NCI-H2107 treated with DMSO at 0.1 percent for 48 hours (cell line): ENCODE data around the gene ITGB5.
"Not testable (repeated sequence)": the region's sequence is repeated elsewhere in the genome, so short reads cannot be mapped to it uniquely, and the experiment has no call there.

ENCODE experiments used
- DNase-seq: peaks from one replicate; lab custom pipeline; 2025; ENCODE audit not compliant: unreplicated experiment; lab: John Stamatoyannopoulos, UW

The ITGB5 gene

DNA sequence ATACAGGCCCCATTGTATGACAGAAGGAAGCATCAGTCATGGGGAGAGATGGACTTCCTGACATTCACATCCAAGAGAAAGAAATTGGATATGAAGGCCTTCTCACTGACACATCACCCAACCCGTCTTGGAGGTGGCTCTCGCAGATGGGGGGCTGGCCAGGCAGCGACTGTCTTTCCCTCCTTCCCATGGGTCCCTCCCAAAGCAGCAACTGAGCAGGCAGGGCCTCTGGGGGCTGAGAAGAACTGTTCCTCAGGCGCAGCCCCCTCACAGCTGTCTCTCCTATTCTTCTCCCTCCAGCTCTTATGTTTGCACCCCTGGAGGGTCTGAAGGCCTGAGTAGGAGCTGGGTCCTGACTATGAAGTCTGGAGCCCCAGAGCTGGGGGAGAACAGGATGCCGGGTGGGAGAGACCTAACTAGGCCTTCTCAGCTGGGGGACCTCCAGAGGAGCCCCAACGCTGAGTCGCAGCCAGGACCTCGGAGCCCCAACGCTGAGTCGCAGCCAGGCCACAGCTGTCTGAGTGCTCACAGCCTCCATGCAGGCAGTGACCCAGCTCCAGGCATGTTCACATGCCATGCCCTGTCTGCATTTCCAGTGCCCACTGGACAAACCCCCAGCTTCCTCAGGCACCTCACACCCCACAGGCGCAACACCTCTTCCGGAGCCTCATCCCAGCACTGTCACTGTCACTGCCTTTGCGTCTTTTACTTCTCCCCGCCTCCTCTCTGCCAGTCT lies 127.3 kb downstream of the ITGB5 start:
- no peak for DNase-seq

DNA sequence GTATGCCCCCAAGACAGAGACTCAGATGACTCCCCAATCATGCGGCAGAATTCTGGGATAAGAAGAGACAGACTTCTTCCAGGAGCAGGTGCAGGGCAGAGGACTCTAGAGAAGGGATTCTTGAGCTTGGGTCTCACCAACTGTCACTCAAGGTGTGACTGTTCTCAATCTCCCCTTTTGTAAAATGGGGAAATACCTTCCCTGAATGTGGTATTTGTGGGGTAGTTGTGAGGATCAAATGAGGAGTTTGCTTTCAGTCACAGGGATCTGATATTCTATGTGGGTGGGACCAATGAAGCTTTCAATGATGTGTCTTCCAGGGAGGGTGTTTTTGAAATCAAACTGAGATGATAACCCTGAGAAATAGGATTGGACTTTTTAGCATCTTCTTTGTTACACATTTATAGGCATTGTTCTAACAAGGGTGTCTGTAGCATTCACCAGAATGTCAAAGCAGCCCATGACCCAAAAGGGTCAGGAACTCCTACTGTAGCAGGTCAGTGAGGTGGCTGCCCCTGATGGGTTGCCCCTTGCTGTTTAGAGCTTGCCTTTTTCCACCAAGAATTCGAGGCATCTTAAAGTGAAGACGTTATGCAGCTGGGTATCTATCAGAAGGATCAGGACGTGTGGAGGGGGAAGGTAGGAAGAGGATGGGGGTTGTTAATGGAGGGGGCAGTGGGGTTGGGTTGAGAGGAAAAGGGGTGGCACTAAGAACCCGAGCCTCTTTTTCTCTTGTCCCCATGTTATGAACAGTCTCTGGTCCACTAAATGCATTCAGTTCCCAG lies 128.1 kb downstream of the ITGB5 start:
- DNase-seq = no peak

DNA sequence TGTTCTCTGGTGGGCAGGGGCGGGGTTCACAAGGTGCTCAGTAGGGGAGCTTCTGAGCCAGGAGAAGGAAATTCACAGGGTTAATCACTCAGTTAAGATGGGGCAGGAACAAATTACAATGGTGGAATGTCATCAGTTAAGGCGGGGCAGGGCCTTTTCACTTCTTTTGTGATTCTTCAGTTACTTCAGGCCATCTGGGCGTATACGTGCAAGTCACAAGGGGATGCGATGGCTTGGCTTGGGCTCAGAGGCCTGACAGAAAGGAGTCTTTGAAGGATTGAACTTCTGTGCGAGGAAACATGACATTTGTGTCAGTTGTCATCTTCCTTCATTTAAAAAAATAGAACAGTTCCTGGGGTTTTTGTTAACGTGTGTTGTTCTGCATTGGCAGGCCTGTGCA lies 129.2 kb downstream of the ITGB5 start:
- not testable (repeated sequence) for DNase-seq

DNA sequence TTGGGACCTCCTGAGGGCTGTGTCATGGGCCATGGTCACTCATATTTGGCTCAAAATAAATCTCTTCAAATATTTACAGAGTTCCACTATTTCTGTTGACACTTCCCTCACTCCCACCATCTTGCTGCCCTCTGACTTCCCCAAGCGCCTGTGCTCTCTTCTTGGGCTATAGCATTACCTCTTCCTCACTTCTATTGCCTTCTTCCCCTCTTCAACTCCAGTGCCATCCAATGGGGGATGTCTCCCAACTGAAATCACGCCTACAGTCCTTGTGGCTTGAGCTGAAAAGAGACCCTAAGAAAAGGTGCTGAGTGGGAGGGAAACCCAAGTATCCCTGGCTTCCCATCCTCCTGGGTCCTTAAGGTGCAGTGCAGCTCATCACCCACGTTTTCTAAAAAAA lies 135.1 kb downstream of the ITGB5 start:
- no peak for DNase-seq

DNA sequence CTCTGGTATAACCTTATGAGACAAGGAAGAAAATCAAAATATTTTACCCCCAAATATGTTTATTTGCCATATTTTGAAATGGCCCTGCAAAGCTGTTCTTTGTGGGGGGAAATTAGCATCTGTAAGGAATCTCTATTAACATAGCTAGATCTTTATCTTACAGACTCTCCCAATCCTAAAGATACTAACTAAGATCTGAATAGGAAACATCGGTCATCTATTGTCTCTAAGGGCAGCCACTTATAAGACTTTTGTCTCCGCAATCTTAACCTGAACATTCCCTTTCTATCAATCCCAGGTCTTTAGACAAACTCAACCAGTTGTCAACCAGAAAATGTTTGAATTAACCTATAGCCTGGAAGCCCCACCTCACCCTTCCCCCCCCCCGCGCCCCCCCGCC lies 135.7 kb downstream of the ITGB5 start:
- DNase-seq = no peak

DNA sequence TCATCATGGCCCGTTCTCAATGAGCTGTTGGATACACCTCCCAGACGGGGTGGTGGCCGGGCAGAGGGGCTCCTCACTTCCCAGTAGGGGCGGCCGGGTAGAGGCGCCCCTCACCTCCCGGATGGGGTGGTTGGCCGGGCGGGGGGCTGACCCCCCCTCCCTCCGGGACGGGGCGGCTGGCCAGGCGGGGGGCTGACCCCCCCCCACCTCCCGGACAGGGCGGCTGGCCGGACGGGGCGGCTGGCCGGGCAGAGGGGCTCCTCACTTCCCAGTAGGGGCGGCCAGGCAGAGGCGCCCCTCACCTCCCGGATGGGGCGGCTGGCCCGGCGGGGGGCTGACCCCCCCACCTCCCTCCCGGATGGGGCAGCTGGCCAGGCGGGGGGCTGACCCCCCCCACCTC lies 137.3 kb downstream of the ITGB5 start:
- DNase-seq = not testable (repeated sequence)

DNA sequence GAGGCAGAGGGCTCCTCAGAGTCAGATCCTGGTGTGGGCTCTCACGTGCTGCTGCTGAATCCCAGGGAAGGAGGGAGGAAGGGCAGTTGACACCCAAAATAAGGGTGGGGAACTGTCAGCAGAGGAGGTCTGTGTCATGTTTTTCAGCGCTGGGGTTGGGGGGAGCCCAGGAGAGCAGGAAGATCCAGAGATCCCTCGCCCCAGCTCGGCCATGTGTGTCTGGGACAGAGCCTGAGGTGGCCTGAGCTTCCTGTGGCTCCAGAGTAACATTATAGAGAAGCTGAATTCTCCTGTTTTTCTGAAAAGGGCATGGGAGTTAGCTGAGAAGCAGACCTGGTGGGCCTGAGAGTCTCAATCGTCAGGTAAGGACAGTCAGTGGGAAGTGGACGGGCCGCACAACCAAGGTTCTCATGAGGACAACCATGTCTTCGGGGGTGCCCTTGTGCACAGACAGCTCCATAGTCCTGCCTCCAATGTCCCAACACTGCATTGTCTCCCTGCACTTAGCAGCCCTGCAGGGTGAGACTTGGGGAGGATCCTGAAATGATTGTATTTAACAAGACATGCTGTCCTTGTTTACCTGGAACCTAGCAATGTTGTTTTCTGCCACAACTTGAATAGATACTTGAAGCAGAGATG lies 138.5 kb downstream of the ITGB5 start:
- DNase-seq = no peak

DNA sequence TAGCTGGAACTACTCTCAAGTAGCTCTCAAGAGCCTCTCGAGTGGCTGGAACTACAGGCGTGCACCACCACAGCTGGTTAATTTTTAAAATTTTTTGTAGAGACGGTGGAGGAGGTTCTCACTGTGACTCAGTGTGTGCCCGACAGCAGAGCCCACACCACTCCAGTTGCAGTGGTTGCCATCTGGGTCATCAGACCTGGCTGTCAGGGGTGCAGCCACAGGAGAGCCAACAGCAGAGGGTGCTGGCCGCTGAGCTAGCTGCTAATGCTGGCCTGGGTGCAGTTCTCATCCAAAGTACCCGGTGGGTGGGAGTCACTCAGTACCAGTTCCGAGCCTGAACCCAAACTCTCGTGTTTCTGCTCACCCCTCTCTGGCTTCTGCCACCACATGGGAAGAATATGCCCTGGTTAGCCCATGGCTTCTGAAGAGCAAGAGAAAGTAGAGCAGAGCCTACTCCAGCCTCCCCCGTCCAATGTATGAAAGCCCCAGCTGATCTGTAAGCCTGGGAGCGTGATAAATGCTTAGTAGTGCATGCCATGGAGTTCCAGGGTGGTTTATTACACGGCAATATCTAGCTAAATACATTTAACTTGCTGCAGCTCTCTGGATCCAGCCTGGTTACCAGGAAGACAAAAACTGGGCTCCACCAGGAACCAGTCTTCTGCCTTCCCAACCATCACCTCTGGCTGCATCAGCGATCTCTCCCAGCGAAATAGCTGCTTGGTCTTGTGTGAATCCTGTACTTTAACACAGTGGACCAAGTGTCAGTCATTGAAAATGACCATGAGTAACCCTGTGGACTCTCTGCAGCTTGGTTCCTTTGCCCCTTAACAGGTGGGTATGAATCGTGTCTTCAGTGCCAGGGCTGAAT lies 139.8 kb downstream of the ITGB5 start:
- no peak for DNase-seq

DNA sequence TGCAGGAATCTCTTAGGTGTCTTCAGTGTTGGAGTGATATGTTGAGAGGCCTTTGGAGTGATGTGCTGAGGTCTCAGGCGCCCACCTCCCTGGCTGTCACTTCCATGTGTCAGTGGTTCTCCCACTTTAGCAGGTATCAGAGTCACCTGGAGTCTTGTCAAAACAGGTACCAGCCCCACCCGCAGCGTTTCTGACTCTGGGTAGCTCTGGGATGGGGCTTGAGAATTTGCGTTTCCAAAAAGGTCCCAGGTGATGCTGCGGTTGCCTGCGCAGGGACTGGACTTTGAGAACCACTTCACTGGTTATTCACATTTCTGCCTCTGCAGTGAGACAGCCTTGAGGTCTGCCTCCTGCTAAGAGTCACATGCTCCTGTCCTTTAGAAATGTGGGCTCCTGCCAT lies 141.4 kb downstream of the ITGB5 start:
- DNase-seq = no peak

DNA sequence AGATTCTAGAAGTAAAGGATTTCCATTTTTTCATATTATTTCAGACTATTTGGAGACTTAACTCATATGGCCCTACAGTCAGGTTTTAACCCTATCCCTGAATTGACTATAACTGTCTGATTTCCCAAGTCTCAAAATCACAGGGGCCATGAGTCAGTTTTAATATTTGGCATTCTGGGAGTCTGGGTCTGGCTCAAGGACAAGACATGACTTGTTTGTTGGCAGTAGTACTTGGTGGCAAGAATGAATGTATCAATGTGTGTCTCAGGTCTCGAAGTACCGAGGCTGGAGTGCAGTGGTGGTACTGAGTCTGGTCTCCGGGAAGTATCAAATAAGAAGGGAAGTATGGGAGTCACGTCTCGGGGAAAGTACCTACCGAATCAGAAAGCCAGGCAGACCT lies 146.1 kb downstream of the ITGB5 start:
- DNase-seq = no peak

DNA sequence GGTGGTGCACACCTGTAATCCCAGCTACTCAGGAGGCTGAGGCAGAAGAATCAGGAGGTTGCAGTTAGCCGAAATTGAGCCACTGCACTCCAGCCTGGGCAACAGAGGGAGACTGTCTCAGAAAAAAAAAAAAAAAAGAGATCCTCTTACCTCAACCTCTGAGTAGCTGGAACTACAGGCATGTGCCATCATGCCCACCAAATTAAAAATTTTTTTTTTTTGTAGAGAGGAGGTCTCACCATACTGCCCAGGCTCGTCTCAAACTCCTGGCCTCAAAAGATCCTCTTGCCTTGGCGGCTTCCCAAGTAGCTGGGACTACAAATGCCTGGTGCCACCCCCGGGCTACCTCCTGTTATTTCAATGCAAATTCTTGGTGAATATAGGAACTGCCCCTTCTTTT lies 155.4 kb downstream of the ITGB5 start:
- no peak for DNase-seq

DNA sequence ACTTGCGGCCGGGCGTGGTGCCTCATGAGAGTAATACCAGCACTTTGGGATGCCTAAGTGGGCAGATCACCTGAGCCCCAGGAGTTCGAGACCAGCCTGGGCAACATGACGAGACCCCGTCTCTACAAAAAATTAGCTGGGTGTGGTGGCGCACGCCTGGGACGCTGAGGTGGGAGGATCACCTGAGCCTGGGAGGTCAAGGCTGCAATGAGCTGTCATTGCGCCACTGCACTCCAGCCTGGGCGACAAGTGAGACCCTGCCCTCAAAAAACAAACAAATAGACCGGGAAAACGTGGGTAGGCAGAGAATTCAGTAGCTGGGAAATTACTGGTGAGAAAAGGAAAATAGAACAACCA lies 156.2 kb downstream of the ITGB5 start:
- no peak for DNase-seq

DNA sequence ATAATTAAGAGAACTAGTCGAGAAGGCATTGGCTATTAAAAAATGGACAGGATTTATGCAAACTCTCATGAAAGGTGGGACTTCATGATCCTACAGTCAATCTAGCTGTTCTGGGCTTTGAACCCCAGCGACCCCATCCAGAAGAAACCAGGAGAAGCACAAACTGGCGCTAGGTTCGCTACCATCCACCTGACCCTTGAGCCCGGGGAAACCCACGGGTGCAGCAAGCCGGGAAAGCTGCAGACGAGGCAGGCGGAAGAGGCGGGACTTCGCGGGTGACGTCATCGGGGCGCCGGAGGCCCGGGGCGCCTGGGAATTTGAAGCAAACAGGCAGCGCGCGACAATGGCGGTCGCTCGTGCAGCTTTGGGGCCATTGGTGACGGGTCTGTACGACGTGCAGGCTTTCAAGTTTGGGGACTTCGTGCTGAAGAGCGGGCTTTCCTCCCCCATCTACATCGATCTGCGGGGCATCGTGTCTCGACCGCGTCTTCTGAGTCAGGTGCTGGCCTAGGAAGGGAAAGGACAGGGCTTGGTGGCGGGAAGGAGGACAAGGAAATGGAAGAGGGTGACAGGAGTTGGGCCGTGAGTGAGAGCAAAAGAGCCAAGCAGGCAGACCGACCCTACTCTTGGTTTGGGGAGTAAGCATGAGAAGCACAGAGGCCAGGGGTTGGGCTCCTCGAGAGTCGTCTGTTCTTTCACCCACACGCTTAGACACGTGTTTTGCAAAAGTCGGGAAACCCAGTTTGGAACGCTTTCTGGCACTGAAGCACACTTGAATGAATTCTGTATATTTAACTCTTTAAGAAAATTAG lies 156.8 kb downstream of the ITGB5 start, which contains the start of gene UMPS:
TSS of gene UMPS (plus strand) at position 324 of the 812 bp plus-strand sequence. CDS start at position 344, 20 bp downstream.
- peak; percentile 81 for DNase-seq

DNA sequence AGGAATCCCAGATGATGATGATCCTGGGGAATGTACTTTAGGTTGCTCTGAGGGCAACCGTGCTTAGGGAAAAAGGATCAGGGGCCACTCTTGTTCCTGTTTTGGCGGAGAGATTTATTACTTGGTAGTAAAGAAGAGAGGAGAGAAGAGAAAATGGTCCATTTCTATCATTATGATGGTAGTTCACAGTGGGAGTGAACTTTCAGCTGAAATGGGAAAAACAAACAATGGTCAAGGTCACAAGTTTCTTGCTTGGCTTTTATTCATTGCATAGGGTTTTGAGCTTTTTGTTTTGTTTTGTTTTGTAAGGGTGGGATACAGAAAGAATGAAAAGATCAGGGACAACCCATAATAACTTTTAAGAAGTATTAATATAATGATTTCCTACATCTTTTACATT lies 164.6 kb downstream of the ITGB5 start:
- DNase-seq = no peak

DNA sequence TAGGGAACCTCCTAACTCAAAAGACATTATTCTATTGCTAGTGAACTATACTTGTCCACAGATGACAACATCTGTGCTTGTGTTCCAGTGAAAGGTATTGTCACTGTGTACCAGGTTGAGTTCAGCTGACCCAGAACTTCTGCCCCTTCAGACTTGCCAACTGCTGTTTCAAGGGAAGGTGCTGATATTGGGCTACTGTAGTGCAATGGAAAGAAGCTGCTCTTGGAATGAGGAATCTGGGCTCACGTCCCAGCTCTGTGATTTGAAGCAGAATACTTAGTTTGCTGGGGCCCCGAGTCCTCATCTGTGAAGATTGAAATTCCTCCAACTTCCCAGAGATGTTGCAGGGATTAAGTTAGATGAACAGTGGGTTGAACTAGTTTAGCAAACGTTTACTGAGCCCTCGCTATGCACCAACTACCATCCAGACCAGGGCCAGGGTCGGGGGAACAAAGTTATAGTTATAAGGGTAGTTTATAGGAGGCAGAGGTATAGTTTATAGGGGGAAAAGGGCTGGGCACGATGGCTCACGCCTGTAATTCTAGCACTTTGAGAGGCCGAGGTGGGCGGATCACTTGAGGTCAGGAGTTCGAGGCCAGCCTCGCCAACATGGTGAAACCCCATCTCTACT lies 172.8 kb downstream of the ITGB5 start:
- no peak for DNase-seq
